NCI-H2227 (cell line): ENCODE data around the gene CPNE8.

Experiments
- DNase-seq: peaks from one replicate; lab custom pipeline; 2025; ENCODE audit not compliant: unreplicated experiment; lab: John Stamatoyannopoulos, UW

CPNE8 gene

GRCh38 chr12:38653650-38654049 lies 251.7 kb downstream of the CPNE8 start:
- no peak for DNase-seq

GRCh38 chr12:38648813-38649212 lies 256.6 kb downstream of the CPNE8 start:
- DNase-seq, result no peak

DNA sequence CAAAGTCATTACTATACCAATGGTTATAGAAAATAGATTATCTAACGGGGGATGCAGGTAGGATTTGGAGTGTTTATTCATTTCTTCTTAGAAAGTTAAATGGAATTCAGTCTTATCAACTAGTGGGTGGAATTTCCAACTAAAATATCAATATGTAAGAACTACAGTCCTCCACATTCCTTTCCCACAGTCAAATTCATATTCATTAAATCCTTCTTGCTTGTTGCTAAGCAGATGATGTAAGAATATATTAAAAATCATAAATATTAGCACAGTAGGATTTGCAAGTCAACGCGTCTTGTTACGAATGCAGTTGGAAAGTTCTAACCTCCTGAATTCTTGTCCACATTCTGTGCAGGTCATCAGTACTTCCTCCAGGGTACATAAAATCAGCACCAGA lies 259.2 kb downstream of the CPNE8 start:
- DNase-seq, result no peak

DNA sequence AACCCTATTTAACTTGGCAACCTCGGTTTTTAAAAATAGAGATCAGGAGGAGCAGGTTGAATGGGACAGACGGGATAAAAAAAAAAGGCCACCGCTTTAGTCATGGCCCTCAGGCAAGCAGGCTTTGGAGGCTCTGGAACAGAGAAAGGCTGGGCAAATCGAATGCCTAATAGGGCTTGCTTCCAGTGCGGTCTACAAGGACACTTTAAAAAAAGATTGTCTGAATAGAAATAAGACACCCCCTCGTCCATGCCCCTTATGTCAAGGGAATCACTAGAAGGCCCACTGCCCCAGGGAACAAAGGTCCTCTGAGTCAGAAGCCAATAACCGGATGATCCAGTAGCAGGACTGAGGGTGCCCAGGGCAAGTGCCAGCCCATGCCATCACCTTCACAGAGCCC lies 265.8 kb downstream of the CPNE8 start:
- DNase-seq, result no peak

DNA sequence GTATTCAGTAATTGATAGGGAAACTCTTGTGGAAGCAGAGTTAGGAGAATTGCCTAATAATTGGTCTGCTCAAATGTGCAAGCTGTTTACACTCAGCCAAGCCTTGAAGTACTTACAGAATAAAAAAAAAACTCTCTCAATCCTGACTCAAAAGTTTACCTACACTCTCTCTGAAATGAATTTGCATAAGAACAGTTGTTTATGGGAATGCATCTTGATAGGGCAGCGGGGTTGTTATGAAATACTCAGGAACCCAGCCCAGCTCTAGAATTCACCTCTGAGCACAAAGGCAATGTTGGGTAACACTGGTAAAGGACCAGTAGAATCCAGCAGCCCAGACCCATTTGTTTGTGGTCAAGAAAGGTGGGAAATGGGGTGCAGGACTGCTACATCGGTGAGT lies 267.0 kb downstream of the CPNE8 start:
- no peak for DNase-seq

DNA sequence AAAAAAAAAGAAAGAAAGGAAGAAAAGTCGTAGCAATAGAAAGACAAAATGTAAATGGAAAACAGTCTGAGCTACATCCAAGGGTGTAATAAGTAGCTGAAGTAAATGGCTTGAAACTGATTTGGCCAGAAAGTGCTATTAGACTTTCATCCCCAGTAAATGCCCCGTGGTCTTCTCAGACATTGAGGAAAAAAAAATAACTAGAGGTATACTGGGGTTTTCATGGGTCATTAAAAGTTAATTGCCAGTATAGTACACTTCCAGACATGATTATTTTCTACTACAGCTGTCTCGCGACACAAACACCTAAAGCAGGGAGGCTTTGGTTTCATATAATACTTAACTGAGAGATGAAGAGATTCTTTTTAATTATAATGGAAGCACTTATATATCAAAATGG lies 271.9 kb downstream of the CPNE8 start:
- no peak for DNase-seq

- no peak for DNase-seq
These were observed 276.3 kb downstream of the CPNE8 start for GRCh38 chr12:38629064-38629463.

DNA sequence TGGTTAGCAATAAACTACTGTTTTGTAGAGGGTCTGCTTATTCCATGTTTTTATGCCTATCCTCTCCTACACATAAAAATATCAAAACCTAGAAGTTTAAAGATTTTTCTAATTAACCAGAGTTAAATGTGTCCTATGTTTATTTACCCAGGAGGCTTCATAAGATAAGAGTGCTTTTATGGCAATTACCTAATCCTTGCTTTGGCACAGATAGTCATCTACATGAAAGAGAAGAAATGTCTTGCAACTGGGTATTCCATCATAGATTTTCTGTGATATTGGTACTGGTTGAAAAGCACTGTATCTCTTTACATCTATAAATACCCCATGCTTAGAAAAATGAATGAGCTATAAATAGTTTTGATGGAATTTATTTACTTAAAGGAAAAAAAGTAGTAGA lies 277.1 kb downstream of the CPNE8 start:
- DNase-seq, result no peak

DNA sequence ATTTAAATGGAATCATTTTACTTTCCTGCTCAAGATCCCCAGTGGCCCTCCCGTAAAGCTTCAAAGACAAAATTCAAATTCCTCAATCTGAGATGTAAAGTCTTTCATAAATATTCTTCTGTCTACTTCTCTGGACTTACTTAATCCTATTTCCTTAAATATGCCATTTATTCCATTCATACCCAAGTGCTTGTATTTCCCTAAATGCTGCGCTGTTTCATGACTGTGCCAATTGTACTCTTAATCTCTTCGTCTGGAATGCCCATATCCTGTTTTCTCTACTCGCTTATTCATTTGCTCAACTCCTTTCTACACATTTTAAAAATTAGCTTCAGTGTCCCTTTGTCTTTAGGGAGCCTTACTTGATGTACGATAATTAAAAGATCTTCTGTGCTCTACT lies 280.1 kb downstream of the CPNE8 start:
- DNase-seq, result no peak

- DNase-seq, result no peak
These were observed 291.2 kb downstream of the CPNE8 start for GRCh38 chr12:38614171-38614570.

DNA sequence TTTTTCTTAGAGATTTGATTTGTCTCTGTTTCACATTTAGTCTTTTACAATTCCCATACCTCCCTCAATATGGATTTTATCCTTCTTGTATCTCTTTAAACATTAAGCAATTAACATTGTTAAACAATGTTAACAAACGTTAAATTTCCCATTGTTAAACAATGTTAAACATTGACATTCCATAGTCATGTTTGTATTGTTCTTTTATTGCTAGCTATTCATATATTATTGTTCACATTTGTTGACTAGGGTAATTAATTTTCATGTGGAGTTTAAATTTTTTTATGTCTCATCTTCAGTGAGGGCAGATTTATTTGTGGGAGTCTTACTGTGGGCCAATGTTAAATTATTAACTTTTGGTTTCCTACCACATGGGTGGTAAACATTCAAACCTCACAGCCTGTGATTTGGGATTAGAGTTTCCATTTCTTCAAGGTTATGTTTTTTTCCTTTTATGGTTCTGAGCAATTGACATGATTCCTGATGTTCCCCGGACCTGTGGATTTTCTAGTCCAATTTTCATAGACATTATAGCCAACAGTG lies 294.5 kb downstream of the CPNE8 start:
- DNase-seq, result no peak

DNA sequence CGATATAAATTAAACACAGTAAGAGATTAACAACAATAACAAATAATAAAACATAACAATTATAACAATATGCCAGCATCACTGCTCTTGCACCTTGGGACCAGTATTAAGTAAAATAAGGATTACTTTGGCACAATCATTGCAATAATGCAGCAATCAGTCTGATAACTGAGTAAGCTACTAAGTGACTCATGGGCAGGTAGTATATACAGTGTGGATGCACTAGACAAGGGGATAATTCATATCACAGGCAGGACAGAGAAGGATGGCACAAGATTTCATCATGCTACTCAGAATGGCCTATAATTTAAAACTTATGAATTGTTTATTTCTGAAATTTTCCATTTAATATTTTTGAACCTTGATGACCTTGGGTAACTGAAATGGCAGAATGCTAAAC lies 298.1 kb downstream of the CPNE8 start:
- DNase-seq, result no peak
